H1 (cell line): ENCODE results near the gene TBPL2. TPM values are rescaled to one million over a fixed set of nuclear protein-coding genes. Genes with fewer than 3 reads are reported as not detected.

Source experiments
- CHD1 ChIP-seq: IDR thresholded peaks from 2 replicates; pipeline ENCODE4 v1.6.1; 2012; ENCODE audit warnings: low read depth, low read length, improper control_type of control experiment
- CTBP2 ChIP-seq: IDR thresholded peaks from 2 replicates; pipeline ENCODE4 v1.7.0; 2011; ENCODE audit warnings: borderline replicate concordance, mild to moderate bottlenecking, moderate library complexity, mixed read lengths, low read length; ENCODE audit not compliant: insufficient read depth, insufficient read length
- HDAC2 ChIP-seq, 2 experiments: fragments of 300-600 bp in 1 of 2; sonication (generic) in 1 of 2; IDR thresholded peaks; 2 replicates each; pipeline ENCODE4 v1.6.1; 2011 to 2012; ENCODE audit warnings: low read depth in 2 of 2, low read length in 2 of 2, mild to moderate bottlenecking in 2 of 2, moderate library complexity in 2 of 2, borderline replicate concordance in 1 of 2, inconsistent platforms in 1 of 2
- PHF8 ChIP-seq: fragments of 200-600 bp; sonication (generic); conservative IDR thresholded peaks from 2 replicates; pipeline ENCODE4 v1.7.1; 2012; ENCODE audit warnings: low read depth, mild to moderate bottlenecking, inconsistent platforms, low read length, moderate library complexity
- SIRT6 ChIP-seq: IDR thresholded peaks from one replicate; pipeline ENCODE4 v1.7.1; 2012; ENCODE audit warnings: low read length, inconsistent platforms
- TEAD4 ChIP-seq: IDR thresholded peaks from 2 replicates; pipeline ENCODE4 v1.6.1; 2012; ENCODE audit warnings: low read depth, low read length, inconsistent platforms, mixed read lengths
- polyA plus RNA-seq, 7 experiments: library from polyadenylated mRNA; depleted of rRNA in 3 of 7; stranded (reverse) in 5 of 7; unstranded in 2 of 7; fragments of >200 nt in 5 of 7; fragments of 200-250 nt in 2 of 7; gene quantifications; 1 replicate in 5 of 7; 2 replicates in 1 of 7; 4 replicates in 1 of 7; pipeline versions ENCODE4 v1.2.1 to v1.2.3, GENCODE V29; 2011 to 2013; ENCODE audit warnings: missing spikeins in 2 of 7, mixed read lengths in 2 of 7
- total RNA-seq: library from RNA; stranded (reverse); fragmentation: NEBNext Ultra II Directional; extraction: Animal tissue kit (Norgen Biotek cat#: 25700); gene quantifications from 2 replicates; pipeline ENCODE4 v1.2.1, GENCODE V29; 2021
- TF ChIP-seq, protein P1 (sequence below): fragments of 300-600 bp; sonication (generic); IDR thresholded peaks from 2 replicates; pipeline ENCODE4 v1.7.1; 2012; ENCODE audit warnings: low read length, moderate library complexity, mild to moderate bottlenecking, inconsistent platforms; ENCODE audit not compliant: insufficient replicate concordance
- TF ChIP-seq, protein P2 (sequence below): IDR thresholded peaks from 2 replicates; pipeline ENCODE4 v1.6.1; 2011; ENCODE audit warnings: low read length, improper control_type of control experiment

TBPL2 gene
- total and polyA plus RNA-seq, 2 of the 8 experiments (the other 6 are each of a cell fraction or from before 2014, with no cell fraction given) = 0.03 TPM; not detected in 1

DNA sequence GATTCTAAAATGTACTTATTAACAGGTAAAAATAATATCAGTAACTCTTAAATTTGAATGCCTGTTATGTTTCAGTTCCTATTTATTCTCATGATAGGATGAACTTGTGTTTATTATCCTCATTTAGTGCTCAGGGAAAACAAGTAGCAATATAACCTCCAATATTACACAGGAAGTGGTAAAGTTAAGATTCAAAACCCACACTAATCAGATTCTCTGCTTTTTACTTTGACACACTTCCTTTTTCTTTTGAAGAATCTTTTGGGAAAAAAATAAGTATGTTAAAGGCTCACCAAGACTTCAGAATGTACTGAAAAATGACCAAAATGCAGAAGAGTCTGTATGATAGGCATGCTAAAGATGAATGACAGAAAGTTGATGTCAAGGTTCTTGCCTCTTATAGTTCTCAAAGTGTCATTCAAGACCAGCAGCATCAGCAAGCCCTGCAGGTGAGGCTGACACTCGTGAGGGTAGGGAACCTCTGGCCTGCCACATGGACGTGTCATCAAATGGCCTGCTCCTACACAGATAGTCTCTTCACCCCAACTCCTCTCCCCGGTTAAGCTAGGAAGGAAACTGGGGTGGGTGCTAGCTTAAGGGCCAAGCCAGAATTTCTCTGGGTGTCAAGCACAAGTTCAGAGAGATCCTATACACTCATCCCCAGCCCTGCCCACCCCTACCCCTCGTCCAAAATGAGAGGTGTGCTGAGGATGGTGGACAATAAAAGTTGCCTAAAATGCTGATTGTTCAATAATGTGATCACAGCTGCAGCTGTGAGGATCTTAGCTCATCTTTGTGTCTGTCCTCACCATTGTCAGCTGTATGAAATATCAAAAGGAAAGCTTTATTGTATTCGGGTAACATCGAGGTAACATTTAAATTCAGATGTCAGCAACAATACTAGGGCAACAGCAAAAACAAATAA is 6.3 kb downstream of the TBPL2 start (continued):
- TF ChIP-seq, protein P1, sequence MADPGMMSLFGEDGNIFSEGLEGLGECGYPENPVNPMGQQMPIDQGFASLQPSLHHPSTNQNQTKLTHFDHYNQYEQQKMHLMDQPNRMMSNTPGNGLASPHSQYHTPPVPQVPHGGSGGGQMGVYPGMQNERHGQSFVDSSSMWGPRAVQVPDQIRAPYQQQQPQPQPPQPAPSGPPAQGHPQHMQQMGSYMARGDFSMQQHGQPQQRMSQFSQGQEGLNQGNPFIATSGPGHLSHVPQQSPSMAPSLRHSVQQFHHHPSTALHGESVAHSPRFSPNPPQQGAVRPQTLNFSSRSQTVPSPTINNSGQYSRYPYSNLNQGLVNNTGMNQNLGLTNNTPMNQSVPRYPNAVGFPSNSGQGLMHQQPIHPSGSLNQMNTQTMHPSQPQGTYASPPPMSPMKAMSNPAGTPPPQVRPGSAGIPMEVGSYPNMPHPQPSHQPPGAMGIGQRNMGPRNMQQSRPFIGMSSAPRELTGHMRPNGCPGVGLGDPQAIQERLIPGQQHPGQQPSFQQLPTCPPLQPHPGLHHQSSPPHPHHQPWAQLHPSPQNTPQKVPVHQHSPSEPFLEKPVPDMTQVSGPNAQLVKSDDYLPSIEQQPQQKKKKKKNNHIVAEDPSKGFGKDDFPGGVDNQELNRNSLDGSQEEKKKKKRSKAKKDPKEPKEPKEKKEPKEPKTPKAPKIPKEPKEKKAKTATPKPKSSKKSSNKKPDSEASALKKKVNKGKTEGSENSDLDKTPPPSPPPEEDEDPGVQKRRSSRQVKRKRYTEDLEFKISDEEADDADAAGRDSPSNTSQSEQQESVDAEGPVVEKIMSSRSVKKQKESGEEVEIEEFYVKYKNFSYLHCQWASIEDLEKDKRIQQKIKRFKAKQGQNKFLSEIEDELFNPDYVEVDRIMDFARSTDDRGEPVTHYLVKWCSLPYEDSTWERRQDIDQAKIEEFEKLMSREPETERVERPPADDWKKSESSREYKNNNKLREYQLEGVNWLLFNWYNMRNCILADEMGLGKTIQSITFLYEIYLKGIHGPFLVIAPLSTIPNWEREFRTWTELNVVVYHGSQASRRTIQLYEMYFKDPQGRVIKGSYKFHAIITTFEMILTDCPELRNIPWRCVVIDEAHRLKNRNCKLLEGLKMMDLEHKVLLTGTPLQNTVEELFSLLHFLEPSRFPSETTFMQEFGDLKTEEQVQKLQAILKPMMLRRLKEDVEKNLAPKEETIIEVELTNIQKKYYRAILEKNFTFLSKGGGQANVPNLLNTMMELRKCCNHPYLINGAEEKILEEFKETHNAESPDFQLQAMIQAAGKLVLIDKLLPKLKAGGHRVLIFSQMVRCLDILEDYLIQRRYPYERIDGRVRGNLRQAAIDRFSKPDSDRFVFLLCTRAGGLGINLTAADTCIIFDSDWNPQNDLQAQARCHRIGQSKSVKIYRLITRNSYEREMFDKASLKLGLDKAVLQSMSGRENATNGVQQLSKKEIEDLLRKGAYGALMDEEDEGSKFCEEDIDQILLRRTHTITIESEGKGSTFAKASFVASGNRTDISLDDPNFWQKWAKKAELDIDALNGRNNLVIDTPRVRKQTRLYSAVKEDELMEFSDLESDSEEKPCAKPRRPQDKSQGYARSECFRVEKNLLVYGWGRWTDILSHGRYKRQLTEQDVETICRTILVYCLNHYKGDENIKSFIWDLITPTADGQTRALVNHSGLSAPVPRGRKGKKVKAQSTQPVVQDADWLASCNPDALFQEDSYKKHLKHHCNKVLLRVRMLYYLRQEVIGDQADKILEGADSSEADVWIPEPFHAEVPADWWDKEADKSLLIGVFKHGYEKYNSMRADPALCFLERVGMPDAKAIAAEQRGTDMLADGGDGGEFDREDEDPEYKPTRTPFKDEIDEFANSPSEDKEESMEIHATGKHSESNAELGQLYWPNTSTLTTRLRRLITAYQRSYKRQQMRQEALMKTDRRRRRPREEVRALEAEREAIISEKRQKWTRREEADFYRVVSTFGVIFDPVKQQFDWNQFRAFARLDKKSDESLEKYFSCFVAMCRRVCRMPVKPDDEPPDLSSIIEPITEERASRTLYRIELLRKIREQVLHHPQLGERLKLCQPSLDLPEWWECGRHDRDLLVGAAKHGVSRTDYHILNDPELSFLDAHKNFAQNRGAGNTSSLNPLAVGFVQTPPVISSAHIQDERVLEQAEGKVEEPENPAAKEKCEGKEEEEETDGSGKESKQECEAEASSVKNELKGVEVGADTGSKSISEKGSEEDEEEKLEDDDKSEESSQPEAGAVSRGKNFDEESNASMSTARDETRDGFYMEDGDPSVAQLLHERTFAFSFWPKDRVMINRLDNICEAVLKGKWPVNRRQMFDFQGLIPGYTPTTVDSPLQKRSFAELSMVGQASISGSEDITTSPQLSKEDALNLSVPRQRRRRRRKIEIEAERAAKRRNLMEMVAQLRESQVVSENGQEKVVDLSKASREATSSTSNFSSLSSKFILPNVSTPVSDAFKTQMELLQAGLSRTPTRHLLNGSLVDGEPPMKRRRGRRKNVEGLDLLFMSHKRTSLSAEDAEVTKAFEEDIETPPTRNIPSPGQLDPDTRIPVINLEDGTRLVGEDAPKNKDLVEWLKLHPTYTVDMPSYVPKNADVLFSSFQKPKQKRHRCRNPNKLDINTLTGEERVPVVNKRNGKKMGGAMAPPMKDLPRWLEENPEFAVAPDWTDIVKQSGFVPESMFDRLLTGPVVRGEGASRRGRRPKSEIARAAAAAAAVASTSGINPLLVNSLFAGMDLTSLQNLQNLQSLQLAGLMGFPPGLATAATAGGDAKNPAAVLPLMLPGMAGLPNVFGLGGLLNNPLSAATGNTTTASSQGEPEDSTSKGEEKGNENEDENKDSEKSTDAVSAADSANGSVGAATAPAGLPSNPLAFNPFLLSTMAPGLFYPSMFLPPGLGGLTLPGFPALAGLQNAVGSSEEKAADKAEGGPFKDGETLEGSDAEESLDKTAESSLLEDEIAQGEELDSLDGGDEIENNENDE = no peak
- TF ChIP-seq HDAC2 (IDR thresholded peaks at IDR 0.05; ENCODE audit: borderline replicate concordance in 1 of 2, low read depth in 2 of 2, low read length in 2 of 2) = no peak
- TF ChIP-seq CTBP2 = no peak
- TF ChIP-seq, protein P2, sequence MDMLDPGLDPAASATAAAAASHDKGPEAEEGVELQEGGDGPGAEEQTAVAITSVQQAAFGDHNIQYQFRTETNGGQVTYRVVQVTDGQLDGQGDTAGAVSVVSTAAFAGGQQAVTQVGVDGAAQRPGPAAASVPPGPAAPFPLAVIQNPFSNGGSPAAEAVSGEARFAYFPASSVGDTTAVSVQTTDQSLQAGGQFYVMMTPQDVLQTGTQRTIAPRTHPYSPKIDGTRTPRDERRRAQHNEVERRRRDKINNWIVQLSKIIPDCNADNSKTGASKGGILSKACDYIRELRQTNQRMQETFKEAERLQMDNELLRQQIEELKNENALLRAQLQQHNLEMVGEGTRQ = no peak
- TF ChIP-seq PHF8 = no peak
- TF ChIP-seq TEAD4 = no peak
- no peak for TF ChIP-seq CHD1
- no peak for TF ChIP-seq SIRT6
